ENCODE measurements around the gene IGF2BP2. TPM values are rescaled to one million over a fixed set of nuclear protein-coding genes. Genes with fewer than 3 reads are reported as not detected.

The IGF2BP2 gene
- total and polyA plus RNA-seq, 2 of the 4 experiments (the other 2 are of a cell fraction): 23.4 to 88.2 TPM

- WGBS, 2 experiments (ENCODE audit: extremely low coverage in 2 of 2, insufficient read length in 1 of 2): 67% methylated on average over 1 of the region's 5 CpGs; no CpG with 5 or more reads in 1 of the 2 experiments
- intact Hi-C loops (cut with micrococcal nuclease) (no loop called here), in situ Hi-C loops (cut with MboI; ENCODE audit: low sequenced_read_pairs) (no loop called here), dilution Hi-C loops (cut with HindIII; ENCODE audit: low sequenced_read_pairs, unreplicated experiment) (no loop called here)
- peaks cover 4% of the 10 kb centered on the region for H3K36me3 ChIP-seq (ENCODE audit: control insufficient read depth, insufficient read depth, low read length)
- H3K27ac ChIP-seq (ENCODE audit: insufficient read depth, low read length): no peak overlapping the region
- H3K27me3 ChIP-seq (ENCODE audit: control insufficient read depth, insufficient read depth, low read length): no peaks in the 10 kb centered on the region
- no peak overlapping the region for H2BK120ac ChIP-seq (ENCODE audit: low read depth, low read length)
- no peak overlapping the region for H3K56ac ChIP-seq (ENCODE audit: extremely low read depth, insufficient read depth, low read length)
- H2BK5ac ChIP-seq (ENCODE audit: low read depth, low read length, poor library complexity, severe bottlenecking): no peak overlapping the region
- ChIA-PET POLR2A (ENCODE audit: unreplicated experiment) (no interaction called here), CTCF (no interaction called here)
- H4K8ac ChIP-seq (ENCODE audit: low read depth in 2 of 2, low read length in 2 of 2): no peak overlapping the region
- no TSS peak for BruUV-seq (replicated peaks)
- no peak for DNase-seq
- peaks cover 100% of the 10 kb centered on the region for H4K20me1 ChIP-seq (ENCODE audit: insufficient read depth, low read length)
- no peak overlapping the region for H3K9ac ChIP-seq (ENCODE audit: low read depth, low read length)
- no peak overlapping the region; the same call in 1 of the 2 replicates for H3K14ac ChIP-seq (replicated peaks; ENCODE audit: low read depth, low read length)
- H3K4ac ChIP-seq (ENCODE audit: low read depth, low read length): no peak overlapping the region
- no peak overlapping the region for H2AK5ac ChIP-seq (ENCODE audit: low read depth, low read length)
- no peak overlapping the region for H4K5ac ChIP-seq (ENCODE audit: low read depth, low read length)
- TF ChIP-seq, protein P1, sequence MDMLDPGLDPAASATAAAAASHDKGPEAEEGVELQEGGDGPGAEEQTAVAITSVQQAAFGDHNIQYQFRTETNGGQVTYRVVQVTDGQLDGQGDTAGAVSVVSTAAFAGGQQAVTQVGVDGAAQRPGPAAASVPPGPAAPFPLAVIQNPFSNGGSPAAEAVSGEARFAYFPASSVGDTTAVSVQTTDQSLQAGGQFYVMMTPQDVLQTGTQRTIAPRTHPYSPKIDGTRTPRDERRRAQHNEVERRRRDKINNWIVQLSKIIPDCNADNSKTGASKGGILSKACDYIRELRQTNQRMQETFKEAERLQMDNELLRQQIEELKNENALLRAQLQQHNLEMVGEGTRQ (IDR thresholded peaks at IDR 0.05; ENCODE audit: low read depth, low read length): no peak
- no peak for TF ChIP-seq RFX5 (IDR thresholded peaks at IDR 0.05; ENCODE audit: low read depth, low read length)
- TF ChIP-seq BHLHE40 (IDR thresholded peaks at IDR 0.05; ENCODE audit: low read depth, low read length): no peak
- TF ChIP-seq RAD21 (IDR thresholded peaks at IDR 0.05; ENCODE audit: low read length): no peak
- TF ChIP-seq CTCF (conservative IDR thresholded peaks at IDR 0.05; ENCODE audit: low read depth, low read length): no peak
- TF ChIP-seq POLR2A (IDR thresholded peaks at IDR 0.05; ENCODE audit: low read depth, low read length): no peak
- TF ChIP-seq MXI1 (IDR thresholded peaks at IDR 0.05; ENCODE audit: borderline replicate concordance, low read depth, low read length): no peak
- TF ChIP-seq CEBPB (IDR thresholded peaks at IDR 0.05; ENCODE audit: low read depth, low read length): no peak
- TF ChIP-seq MAFK (IDR thresholded peaks at IDR 0.05; ENCODE audit: low read depth, low read length): no peak
- no peak for TF ChIP-seq NFE2L2 (IDR thresholded peaks at IDR 0.05; ENCODE audit: low read depth, low read length)
- TF ChIP-seq, protein P2, sequence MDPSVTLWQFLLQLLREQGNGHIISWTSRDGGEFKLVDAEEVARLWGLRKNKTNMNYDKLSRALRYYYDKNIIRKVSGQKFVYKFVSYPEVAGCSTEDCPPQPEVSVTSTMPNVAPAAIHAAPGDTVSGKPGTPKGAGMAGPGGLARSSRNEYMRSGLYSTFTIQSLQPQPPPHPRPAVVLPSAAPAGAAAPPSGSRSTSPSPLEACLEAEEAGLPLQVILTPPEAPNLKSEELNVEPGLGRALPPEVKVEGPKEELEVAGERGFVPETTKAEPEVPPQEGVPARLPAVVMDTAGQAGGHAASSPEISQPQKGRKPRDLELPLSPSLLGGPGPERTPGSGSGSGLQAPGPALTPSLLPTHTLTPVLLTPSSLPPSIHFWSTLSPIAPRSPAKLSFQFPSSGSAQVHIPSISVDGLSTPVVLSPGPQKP (IDR thresholded peaks at IDR 0.05; ENCODE audit: borderline replicate concordance, low read depth, low read length): no peak
- TF ChIP-seq RCOR1 (IDR thresholded peaks at IDR 0.05; ENCODE audit: insufficient replicate concordance, low read length): no peak
- no peak for TF ChIP-seq MAZ (IDR thresholded peaks at IDR 0.05; ENCODE audit: borderline replicate concordance, low read depth, low read length)
- TF ChIP-seq FOS (IDR thresholded peaks at IDR 0.05; ENCODE audit: low read depth, low read length): no peak
- TF ChIP-seq CHD1 (IDR thresholded peaks at IDR 0.05; ENCODE audit: low read depth, low read length): no peak
- no peak for TF ChIP-seq SMC3 (IDR thresholded peaks at IDR 0.05; ENCODE audit: low read depth, low read length)
- H3K23ac ChIP-seq (ENCODE audit: low read depth, low read length): 0 out of 2 replicates have a peak overlapping the region, but pooled peaks have one; percentile 29
- no peak overlapping the region for H2BK20ac ChIP-seq (ENCODE audit: low read depth, low read length)
- no peak overlapping the region for H2AK9ac ChIP-seq (replicated peaks; ENCODE audit: low read depth, low read length, poor library complexity)
- H3K4me3 ChIP-seq (ENCODE audit: insufficient read depth, low read depth, low read length): no peak overlapping the region
- H3K9me3 ChIP-seq (ENCODE audit: control insufficient read depth, insufficient read depth, low read length): no peaks in the 10 kb centered on the region
- H3K18ac ChIP-seq (ENCODE audit: low read depth, low read length): no peak overlapping the region
- H4K91ac ChIP-seq (ENCODE audit: insufficient read depth, low read depth, low read length): no peak overlapping the region
- no peak for ATAC-seq (ENCODE audit: low read depth)
- H3K9me1 ChIP-seq (ENCODE audit: insufficient read depth, low read length): peaks cover 21% of the 10 kb centered on the region
- H3K4me1 ChIP-seq (ENCODE audit: control insufficient read depth, insufficient read depth, low read length): peaks cover 16% of the 10 kb centered on the region
- no peak overlapping the region for H2BK15ac ChIP-seq (ENCODE audit: low read depth, low read length)
- no peak overlapping the region for H3K4me2 ChIP-seq (ENCODE audit: low read depth, low read length)
- no peak overlapping the region for H2AFZ ChIP-seq (replicated peaks; ENCODE audit: low read length, poor library complexity)
- peaks cover 11 to 91% of the 10 kb centered on the region in 2 experiments for H3K79me1 ChIP-seq (ENCODE audit: low read depth in 1 of 2, low read length in 2 of 2)
Observed at GRCh38 chr3:185784317-185784716, 40.5 kb downstream of the IGF2BP2 start.
